ENCODE measurements around the gene TRAF3IP1. TPM values are rescaled to one million over a fixed set of nuclear protein-coding genes. Genes with fewer than 3 reads are reported as not detected.

TRAF3IP1 gene
- total RNA-seq, 1 donor from 2014 or later = 20.8 TPM

DNA sequence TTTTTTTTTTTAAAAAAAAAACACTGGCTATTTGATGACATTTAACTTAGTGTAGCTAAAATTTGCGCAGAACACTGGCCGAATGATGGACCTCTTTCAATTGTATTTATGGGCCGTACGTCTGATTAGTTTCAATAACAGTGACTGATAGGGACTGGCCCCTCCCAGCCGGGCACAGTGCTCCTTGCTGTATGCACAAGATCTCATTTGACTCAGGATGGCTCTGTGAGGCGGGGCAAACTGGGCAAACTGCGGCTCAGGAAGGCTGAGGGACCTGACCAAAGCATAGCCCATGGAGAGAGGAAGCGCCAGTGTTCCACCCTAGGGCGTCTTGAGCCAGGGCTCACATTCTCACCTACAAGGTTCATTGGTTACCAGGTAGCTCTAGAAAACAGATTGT is 21.2 kb downstream of the TRAF3IP1 start:
- H3K27ac ChIP-seq = no peak overlapping the region
- no peaks in the 10 kb centered on the region for H3K4me1 ChIP-seq
- H3K27me3 ChIP-seq = no peaks in the 10 kb centered on the region
- H3K9me3 ChIP-seq = no peaks in the 10 kb centered on the region
- DNase-seq = no peak
- no peak overlapping the region for H3K4me3 ChIP-seq
- no peak for ATAC-seq
- TF ChIP-seq, protein P1, sequence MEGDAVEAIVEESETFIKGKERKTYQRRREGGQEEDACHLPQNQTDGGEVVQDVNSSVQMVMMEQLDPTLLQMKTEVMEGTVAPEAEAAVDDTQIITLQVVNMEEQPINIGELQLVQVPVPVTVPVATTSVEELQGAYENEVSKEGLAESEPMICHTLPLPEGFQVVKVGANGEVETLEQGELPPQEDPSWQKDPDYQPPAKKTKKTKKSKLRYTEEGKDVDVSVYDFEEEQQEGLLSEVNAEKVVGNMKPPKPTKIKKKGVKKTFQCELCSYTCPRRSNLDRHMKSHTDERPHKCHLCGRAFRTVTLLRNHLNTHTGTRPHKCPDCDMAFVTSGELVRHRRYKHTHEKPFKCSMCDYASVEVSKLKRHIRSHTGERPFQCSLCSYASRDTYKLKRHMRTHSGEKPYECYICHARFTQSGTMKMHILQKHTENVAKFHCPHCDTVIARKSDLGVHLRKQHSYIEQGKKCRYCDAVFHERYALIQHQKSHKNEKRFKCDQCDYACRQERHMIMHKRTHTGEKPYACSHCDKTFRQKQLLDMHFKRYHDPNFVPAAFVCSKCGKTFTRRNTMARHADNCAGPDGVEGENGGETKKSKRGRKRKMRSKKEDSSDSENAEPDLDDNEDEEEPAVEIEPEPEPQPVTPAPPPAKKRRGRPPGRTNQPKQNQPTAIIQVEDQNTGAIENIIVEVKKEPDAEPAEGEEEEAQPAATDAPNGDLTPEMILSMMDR (IDR thresholded peaks at IDR 0.05) = no peak
- intact Hi-C loops (cut with DNase I) = no loop called here
- H3K36me3 ChIP-seq = no peaks in the 10 kb centered on the region

DNA sequence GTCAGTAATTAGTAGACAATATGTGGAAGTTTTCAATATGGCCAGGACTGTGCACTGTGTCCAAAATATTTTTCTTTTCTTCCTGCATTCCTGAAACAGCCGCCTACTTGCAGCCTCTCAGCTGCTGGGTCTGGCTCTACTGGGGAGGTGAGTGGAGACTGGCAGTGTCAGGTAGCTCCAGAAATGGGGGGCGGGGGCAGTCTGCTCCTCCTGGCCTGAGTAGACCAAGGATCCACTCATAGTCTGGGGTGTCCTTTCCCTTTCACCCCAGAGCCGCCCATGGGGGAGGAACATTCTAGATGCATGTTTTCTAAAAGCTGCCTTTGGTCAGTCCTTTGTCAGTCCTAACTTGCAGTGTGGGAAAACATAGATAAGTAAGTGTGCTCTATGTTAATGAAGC is 23.7 kb downstream of the TRAF3IP1 start:
- H3K9me3 ChIP-seq = no peaks in the 10 kb centered on the region
- H3K36me3 ChIP-seq = peaks cover under 1% of the 10 kb centered on the region
- H3K27ac ChIP-seq = no peak overlapping the region
- no peaks in the 10 kb centered on the region for H3K4me1 ChIP-seq
- H3K4me3 ChIP-seq = no peak overlapping the region
- ATAC-seq (no peak), DNase-seq (no peak)
- intact Hi-C loops (cut with DNase I) = no loop called here
- H3K27me3 ChIP-seq = no peaks in the 10 kb centered on the region
- TF ChIP-seq, protein P1 (IDR thresholded peaks at IDR 0.05) = no peak

DNA sequence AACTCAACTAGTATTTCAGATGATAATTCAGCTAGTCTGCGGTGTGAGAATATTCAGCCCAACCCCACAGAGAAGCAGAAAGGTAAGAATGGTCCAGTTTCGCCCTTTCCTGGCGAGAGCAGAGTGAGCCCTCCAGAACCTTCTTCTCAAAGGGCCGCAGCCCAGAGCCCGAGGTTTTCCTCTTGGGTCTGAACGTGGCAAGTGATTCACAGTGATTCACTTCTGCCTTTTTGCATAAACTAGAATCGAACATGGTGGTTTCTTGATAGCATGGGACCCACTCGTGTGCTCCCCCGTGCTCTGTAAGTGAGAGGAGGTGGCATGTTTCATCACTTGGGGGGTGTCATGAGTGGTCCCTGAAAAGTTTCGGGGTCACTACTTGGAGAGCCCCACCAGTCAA is 24.2 kb downstream of the TRAF3IP1 start:
- H3K27ac ChIP-seq = no peak overlapping the region
- TF ChIP-seq, protein P1 (IDR thresholded peaks at IDR 0.05) = no peak
- peaks cover 5% of the 10 kb centered on the region for H3K36me3 ChIP-seq
- H3K4me3 ChIP-seq = no peak overlapping the region
- no peaks in the 10 kb centered on the region for H3K4me1 ChIP-seq
- ATAC-seq (no peak), DNase-seq (no peak)
- intact Hi-C loops (cut with DNase I) = no loop called here
- H3K27me3 ChIP-seq = no peaks in the 10 kb centered on the region
- no peaks in the 10 kb centered on the region for H3K9me3 ChIP-seq

DNA sequence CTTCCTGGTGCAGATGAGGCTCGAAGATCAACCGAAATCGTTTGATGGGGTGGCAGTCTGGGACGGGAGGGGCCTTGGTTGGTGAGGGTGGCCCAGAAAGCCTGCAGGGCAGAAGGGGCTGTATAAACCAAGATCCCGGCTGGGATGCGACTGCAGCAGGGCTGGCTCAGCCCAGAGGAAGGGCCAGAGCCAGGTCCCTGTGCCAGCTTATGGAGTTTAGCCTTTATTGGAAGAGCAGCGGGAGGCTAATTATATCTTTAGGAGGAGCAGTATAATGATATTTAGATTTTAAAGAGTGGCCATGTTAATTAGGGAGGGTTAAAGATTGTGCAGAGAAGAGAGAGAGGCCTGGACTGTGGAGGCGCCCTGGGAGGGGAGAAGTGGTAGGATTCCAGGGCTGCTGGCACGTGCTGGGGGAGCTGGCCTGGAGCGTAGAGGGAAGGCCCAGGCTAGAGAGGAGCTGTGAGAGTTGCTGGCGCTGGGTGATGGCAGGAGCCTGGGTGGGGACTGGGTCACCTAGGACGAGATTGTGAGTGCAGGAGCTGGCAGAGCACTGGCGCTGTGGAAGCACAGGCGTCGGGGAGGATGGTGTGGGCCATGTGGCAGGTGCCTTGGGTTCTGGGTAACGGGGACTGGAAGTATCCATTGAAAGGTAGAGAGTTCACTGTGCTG is 25.1 kb downstream of the TRAF3IP1 start:
- TF ChIP-seq, protein P1 (IDR thresholded peaks at IDR 0.05) = no peak
- no peak overlapping the region for H3K27ac ChIP-seq
- no peaks in the 10 kb centered on the region for H3K4me1 ChIP-seq
- no peaks in the 10 kb centered on the region for H3K9me3 ChIP-seq
- peaks cover 14% of the 10 kb centered on the region for H3K36me3 ChIP-seq
- intact Hi-C loops (cut with DNase I) = no loop called here
- no peaks in the 10 kb centered on the region for H3K27me3 ChIP-seq
- DNase-seq (no peak), ATAC-seq (no peak)
- H3K4me3 ChIP-seq = no peak overlapping the region

DNA sequence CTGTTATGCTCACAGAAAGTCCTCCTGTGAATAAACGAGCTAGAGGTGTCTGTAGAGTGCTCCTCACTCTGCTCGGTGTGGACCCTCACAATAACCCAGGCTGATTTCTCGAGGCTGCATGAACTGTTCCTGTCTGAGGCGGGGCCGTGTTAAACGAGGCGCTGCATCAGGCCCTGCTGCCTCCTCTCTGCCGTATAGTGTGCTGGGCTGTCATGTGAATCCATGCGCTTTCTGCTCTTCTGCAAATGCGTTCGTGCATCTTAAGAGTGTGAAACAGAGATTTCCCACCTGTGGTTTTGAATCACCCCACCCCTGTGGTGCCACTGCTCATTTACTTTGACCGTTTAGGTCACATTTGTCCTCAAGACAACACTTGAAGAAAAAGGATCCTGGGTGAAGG is 26.2 kb downstream of the TRAF3IP1 start:
- ATAC-seq (no peak), DNase-seq (no peak)
- intact Hi-C loops (cut with DNase I) = no loop called here
- H3K4me1 ChIP-seq = no peaks in the 10 kb centered on the region
- no peaks in the 10 kb centered on the region for H3K27me3 ChIP-seq
- peaks cover 16% of the 10 kb centered on the region for H3K36me3 ChIP-seq
- no peaks in the 10 kb centered on the region for H3K9me3 ChIP-seq
- TF ChIP-seq, protein P1 (IDR thresholded peaks at IDR 0.05) = no peak
- no peak overlapping the region for H3K4me3 ChIP-seq
- no peak overlapping the region for H3K27ac ChIP-seq

All from upper lobe of right lung (tissue), 1 donor.